Measurements from ENCODE around the gene RIOX2. TPM values are rescaled to one million over a fixed set of nuclear protein-coding genes. Genes with fewer than 3 reads are reported as not detected.

Gene RIOX2
- total RNA-seq, 1 donor from 2014 or later: 20.2 TPM

DNA sequence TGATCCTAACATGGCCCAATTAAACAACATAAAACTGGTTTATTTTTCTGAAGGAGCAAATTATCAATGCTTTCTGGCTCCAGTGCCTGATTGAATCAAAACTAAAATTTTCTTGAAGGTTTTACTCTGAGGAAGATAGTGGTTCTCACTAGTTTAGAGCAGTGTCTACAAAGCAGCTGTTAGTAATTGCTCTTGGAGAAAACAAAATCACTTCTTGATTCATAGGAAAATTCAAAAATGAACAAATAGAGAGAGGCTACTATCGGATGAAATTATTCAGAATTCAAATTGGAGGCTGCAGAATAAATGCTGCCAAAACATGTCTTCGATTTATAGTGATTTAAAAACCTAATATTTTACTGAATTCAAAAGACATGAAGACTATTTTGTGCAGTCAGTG, 15.1 kb upstream of the RIOX2 start:
- no peaks in the 10 kb centered on the region for H3K9me3 ChIP-seq (ENCODE audit: insufficient read depth, low read depth, low read length)

DNA sequence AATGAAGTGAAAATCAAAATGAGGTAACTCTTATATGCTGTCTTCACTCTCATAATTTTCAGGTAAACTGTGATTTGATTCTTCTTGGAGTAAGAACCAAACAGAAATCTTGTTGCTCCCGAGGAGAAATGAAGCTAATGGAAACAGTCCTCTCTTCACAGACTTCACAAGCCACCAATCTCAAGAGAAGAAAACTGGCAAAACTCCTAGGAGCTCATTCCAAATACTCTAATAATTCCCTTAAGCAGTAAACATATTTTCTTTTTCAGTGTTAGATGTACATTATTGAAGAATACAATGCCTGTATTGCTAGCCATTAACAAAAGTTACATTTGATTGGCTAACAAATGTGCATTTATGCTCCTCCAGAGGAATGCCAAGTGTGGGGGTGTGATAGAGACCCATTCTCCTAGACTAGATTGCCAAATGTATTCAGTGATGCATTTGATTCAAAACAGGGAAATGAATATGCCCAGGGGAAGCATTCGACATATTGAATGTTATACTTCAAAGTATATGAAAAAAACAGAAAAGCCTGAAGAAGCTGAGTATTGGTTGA, 11.8 kb upstream of the RIOX2 start:
- Histone ChIP-seq H3K36me3 (ENCODE audit: insufficient read depth, low read length) (no peaks in the 10 kb centered on the region), H3K27ac (ENCODE audit: low read depth, low read length) (no peak overlapping the region), H3K27me3 (ENCODE audit: insufficient read depth, low read length) (no peaks in the 10 kb centered on the region), H4K20me1 (ENCODE audit: insufficient read depth, low read length) (no peaks in the 10 kb centered on the region), H3K9ac (ENCODE audit: low read length) (no peak overlapping the region), H3K9me3 (ENCODE audit: insufficient read depth, low read depth, low read length) (no peaks in the 10 kb centered on the region), H3K4me2 (ENCODE audit: low read length) (no peak overlapping the region), H3K4me3 (ENCODE audit: insufficient read depth, low read depth, low read length) (no peak overlapping the region), H3K4me1 (ENCODE audit: insufficient read depth, low read length) (peaks cover 2% of the 10 kb centered on the region), H3K79me2 (ENCODE audit: insufficient read depth, low read length) (no peaks in the 10 kb centered on the region), H2AFZ (ENCODE audit: low read depth, low read length) (no peak overlapping the region)
- Mint-ChIP-seq H3K27me3 (ENCODE audit: low read depth, unreplicated experiment) (peaks cover 3% of the 10 kb centered on the region), H3K4me1 (ENCODE audit: low read depth, unreplicated experiment) (peaks cover 4% of the 10 kb centered on the region), H3K27ac (ENCODE audit: unreplicated experiment) (no peak overlapping the region), H3K9me3 (ENCODE audit: unreplicated experiment) (peaks cover 2% of the 10 kb centered on the region), H3K36me3 (ENCODE audit: low read depth, unreplicated experiment) (no peaks in the 10 kb centered on the region), H3K4me3 (ENCODE audit: unreplicated experiment) (no peak overlapping the region)
- no peak for FAIRE-seq
- TF ChIP-seq, protein P1, sequence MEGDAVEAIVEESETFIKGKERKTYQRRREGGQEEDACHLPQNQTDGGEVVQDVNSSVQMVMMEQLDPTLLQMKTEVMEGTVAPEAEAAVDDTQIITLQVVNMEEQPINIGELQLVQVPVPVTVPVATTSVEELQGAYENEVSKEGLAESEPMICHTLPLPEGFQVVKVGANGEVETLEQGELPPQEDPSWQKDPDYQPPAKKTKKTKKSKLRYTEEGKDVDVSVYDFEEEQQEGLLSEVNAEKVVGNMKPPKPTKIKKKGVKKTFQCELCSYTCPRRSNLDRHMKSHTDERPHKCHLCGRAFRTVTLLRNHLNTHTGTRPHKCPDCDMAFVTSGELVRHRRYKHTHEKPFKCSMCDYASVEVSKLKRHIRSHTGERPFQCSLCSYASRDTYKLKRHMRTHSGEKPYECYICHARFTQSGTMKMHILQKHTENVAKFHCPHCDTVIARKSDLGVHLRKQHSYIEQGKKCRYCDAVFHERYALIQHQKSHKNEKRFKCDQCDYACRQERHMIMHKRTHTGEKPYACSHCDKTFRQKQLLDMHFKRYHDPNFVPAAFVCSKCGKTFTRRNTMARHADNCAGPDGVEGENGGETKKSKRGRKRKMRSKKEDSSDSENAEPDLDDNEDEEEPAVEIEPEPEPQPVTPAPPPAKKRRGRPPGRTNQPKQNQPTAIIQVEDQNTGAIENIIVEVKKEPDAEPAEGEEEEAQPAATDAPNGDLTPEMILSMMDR (IDR thresholded peaks at IDR 0.05; ENCODE audit: insufficient read depth, low read depth, low read length): no peak
- no peak for TF ChIP-seq EZH2 (IDR thresholded peaks at IDR 0.05; ENCODE audit: insufficient read depth, low read length)
- DNase-seq (ENCODE audit: low read depth): no peak

More for the DNA sequence above, 15.1 kb upstream of the RIOX2 start:
- no peak overlapping the region for H3K4me3 ChIP-seq (ENCODE audit: insufficient read depth, low read depth, low read length)
- no peak for DNase-seq (ENCODE audit: low read depth)
- no peaks in the 10 kb centered on the region for H3K79me2 ChIP-seq (ENCODE audit: insufficient read depth, low read length)
- Mint-ChIP-seq H3K4me3 (ENCODE audit: unreplicated experiment) (no peak overlapping the region), H3K4me1 (ENCODE audit: low read depth, unreplicated experiment) (no peaks in the 10 kb centered on the region), H3K36me3 (ENCODE audit: low read depth, unreplicated experiment) (no peaks in the 10 kb centered on the region), H3K27me3 (ENCODE audit: low read depth, unreplicated experiment) (no peaks in the 10 kb centered on the region), H3K27ac (ENCODE audit: unreplicated experiment) (no peak overlapping the region), H3K9me3 (ENCODE audit: unreplicated experiment) (peaks cover 2% of the 10 kb centered on the region)
- H3K4me1 ChIP-seq (ENCODE audit: insufficient read depth, low read length): no peaks in the 10 kb centered on the region
- H3K27ac ChIP-seq (ENCODE audit: low read depth, low read length): no peak overlapping the region
- H4K20me1 ChIP-seq (ENCODE audit: insufficient read depth, low read length): no peaks in the 10 kb centered on the region
- no peak for FAIRE-seq
- H3K36me3 ChIP-seq (ENCODE audit: insufficient read depth, low read length): no peaks in the 10 kb centered on the region
- no peak overlapping the region for H2AFZ ChIP-seq (ENCODE audit: low read depth, low read length)
- TF ChIP-seq EZH2 (IDR thresholded peaks at IDR 0.05; ENCODE audit: insufficient read depth, low read length): no peak
- TF ChIP-seq, protein P1 (IDR thresholded peaks at IDR 0.05; ENCODE audit: insufficient read depth, low read depth, low read length): no peak
- H3K9ac ChIP-seq (ENCODE audit: low read length): no peak overlapping the region
- H3K4me2 ChIP-seq (ENCODE audit: low read length): no peak overlapping the region
- H3K27me3 ChIP-seq (ENCODE audit: insufficient read depth, low read length): no peaks in the 10 kb centered on the region

DNA sequence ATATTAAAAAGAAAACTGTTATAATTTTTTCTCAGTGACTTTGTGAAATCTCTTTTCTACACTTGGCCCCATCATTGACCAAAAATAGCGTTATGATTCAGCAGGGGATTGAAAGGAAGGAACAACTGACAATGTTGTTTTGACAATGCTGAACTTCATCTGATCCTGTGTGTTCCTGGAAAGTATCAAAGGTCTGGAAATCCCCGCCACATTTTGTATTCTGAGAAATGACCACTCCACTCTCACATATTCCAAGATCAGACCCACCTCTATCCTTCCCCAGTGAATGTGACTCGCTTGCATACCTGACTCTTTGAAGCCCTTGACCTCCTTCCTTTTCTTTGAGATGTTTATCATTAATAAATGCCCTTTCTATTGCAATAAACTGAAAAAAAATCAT, 9.7 kb upstream of the RIOX2 start:
- H3K4me1 Mint-ChIP-seq (ENCODE audit: low read depth, unreplicated experiment): peaks cover 4% of the 10 kb centered on the region
- H4K20me1 ChIP-seq (ENCODE audit: insufficient read depth, low read length): no peaks in the 10 kb centered on the region
- no peak overlapping the region for H3K9ac ChIP-seq (ENCODE audit: low read length)
- DNase-seq (ENCODE audit: low read depth) (no peak), FAIRE-seq (no peak)
- H3K36me3 Mint-ChIP-seq (ENCODE audit: low read depth, unreplicated experiment): no peaks in the 10 kb centered on the region
- no peak overlapping the region for H3K27ac ChIP-seq (ENCODE audit: low read depth, low read length)
- H3K4me1 ChIP-seq (ENCODE audit: insufficient read depth, low read length): peaks cover 2% of the 10 kb centered on the region
- no peak overlapping the region for H3K4me2 ChIP-seq (ENCODE audit: low read length)
- no peaks in the 10 kb centered on the region for H3K27me3 ChIP-seq (ENCODE audit: insufficient read depth, low read length)
- H3K9me3 Mint-ChIP-seq (ENCODE audit: unreplicated experiment): no peaks in the 10 kb centered on the region
- H3K4me3 Mint-ChIP-seq (ENCODE audit: unreplicated experiment): no peak overlapping the region
- H3K36me3 ChIP-seq (ENCODE audit: insufficient read depth, low read length): no peaks in the 10 kb centered on the region
- no peak overlapping the region for H3K27ac Mint-ChIP-seq (ENCODE audit: unreplicated experiment)
- no peaks in the 10 kb centered on the region for H3K9me3 ChIP-seq (ENCODE audit: insufficient read depth, low read depth, low read length)
- peaks cover 3% of the 10 kb centered on the region for H3K27me3 Mint-ChIP-seq (ENCODE audit: low read depth, unreplicated experiment)
- no peak overlapping the region for H3K4me3 ChIP-seq (ENCODE audit: insufficient read depth, low read depth, low read length)
- no peak overlapping the region for H2AFZ ChIP-seq (ENCODE audit: low read depth, low read length)
- TF ChIP-seq, protein P1 (IDR thresholded peaks at IDR 0.05; ENCODE audit: insufficient read depth, low read depth, low read length): no peak
- no peak for TF ChIP-seq EZH2 (IDR thresholded peaks at IDR 0.05; ENCODE audit: insufficient read depth, low read length)
- no peaks in the 10 kb centered on the region for H3K79me2 ChIP-seq (ENCODE audit: insufficient read depth, low read length)
